NB4 (cell line): Measurements from ENCODE around the gene TMOD1.

Experiments
- DNase-seq: peaks from one replicate; pipeline ENCODE4 v3.0.0; 2010; ENCODE audit warnings: low read depth
- H3K4me3 ChIP-seq: one replicate; pipeline ENCODE4 v1.5.1; 2011; ENCODE audit warnings: mild to moderate bottlenecking, low read depth, low read length, moderate library complexity
- MYC ChIP-seq: IDR thresholded peaks from 2 replicates; pipeline ENCODE4 v1.6.1; 2011; ENCODE audit warnings: low read depth, low read length
- POLR2A ChIP-seq: IDR thresholded peaks from 2 replicates; pipeline ENCODE4 v1.6.1; 2011; ENCODE audit warnings: mild to moderate bottlenecking; ENCODE audit not compliant: insufficient read length; ENCODE audit errors: extremely low read depth
- TF ChIP-seq, protein P1 (sequence below): IDR thresholded peaks from 2 replicates; pipeline ENCODE4 v1.6.1; 2011; ENCODE audit warnings: low read depth, low read length
- TF ChIP-seq, protein P2 (sequence below): IDR thresholded peaks from one replicate; pipeline ENCODE4 v1.5.1; 2012; ENCODE audit warnings: low read depth, low read length

The TMOD1 gene

DNA sequence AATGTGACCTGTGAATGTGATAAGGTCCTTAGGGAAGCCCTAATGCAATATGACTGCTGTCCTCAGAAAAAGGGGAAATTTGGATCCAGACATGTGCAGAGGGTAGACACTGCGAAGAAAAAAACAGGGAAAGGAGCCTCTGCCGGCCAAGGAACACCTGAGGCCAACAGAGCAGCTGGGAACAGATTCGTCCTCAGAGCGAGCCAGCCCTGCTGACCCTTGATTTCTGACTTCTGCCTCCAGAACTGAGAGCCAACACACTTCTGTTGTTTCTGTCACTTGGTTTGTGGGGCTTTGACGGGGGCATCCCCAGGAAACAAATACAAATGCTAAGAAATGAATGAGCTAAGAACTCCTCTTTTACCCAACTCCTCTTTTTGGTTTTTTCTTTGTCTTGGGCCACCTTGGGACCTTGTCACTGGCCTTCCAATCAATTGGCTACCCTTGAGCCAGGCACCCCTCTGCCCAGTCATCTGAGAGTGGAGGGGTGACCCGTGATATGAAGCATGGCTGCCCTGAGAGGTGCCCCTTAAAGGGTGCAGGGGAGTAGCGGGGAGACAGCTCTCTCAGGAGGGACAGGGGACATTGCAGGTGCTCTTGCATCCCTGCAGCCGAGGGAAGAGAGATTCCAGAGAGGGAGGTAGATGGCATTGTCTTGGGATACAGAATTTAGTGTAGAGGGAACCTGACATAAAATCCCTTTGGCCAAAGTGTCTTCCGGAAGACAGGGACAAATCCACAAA, 16.9 kb downstream of the TMOD1 start:
- TF ChIP-seq, protein P1, sequence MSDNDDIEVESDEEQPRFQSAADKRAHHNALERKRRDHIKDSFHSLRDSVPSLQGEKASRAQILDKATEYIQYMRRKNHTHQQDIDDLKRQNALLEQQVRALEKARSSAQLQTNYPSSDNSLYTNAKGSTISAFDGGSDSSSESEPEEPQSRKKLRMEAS, result no peak
- no peak for TF ChIP-seq MYC
- TF ChIP-seq, protein P2, sequence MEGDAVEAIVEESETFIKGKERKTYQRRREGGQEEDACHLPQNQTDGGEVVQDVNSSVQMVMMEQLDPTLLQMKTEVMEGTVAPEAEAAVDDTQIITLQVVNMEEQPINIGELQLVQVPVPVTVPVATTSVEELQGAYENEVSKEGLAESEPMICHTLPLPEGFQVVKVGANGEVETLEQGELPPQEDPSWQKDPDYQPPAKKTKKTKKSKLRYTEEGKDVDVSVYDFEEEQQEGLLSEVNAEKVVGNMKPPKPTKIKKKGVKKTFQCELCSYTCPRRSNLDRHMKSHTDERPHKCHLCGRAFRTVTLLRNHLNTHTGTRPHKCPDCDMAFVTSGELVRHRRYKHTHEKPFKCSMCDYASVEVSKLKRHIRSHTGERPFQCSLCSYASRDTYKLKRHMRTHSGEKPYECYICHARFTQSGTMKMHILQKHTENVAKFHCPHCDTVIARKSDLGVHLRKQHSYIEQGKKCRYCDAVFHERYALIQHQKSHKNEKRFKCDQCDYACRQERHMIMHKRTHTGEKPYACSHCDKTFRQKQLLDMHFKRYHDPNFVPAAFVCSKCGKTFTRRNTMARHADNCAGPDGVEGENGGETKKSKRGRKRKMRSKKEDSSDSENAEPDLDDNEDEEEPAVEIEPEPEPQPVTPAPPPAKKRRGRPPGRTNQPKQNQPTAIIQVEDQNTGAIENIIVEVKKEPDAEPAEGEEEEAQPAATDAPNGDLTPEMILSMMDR, result no peak
- TF ChIP-seq POLR2A, result no peak
- DNase-seq, result no peak
- H3K4me3 ChIP-seq, result no peak overlapping the region

DNA sequence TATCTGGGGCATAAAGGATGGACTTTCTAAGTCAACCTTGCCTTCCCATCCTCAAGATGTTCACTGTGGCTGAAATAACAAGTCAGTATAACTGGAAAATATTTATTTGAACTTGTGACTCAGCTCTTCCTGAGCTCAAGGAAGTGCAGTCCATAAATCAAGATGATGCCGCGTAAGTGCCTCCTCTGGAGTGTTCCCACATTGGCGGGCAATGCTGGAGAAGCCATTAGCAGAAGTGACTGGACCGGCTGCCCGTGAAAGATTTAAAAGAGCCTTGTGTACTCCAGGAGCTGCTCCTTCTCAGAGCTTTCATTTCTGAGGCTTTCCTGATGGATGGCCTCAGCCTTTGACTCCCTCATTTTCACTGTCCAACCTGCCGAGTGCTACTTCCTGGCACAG, 17.4 kb downstream of the TMOD1 start:
- no peak for DNase-seq
- no peak overlapping the region for H3K4me3 ChIP-seq
- no peak for TF ChIP-seq POLR2A
- TF ChIP-seq, protein P2, result no peak
- TF ChIP-seq MYC, result no peak
- TF ChIP-seq, protein P1, result no peak

DNA sequence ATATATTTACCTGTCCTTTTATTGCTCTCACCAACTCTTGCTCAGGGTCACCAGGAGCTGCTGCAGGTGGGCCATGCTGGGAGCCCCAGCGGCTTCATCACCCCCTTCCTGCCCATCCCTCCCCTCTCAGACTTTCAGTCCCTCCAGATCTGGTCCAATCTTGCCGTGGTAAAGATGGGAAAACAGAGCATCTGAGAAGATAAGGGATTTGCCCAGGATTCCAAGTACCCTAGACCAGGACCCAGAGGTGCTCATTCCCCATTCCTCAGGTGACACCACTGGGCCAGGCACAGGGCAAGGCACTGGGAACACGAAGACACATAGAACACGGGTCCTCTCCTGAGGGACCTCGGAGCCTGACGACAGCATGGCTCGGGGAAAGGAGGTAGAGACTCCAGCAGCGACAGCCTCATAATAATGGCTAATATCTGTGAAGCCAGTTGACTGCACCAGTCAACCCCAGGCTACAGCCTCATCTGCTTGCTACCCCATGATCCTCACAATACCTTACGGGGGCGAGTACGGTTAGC, 18.0 kb downstream of the TMOD1 start:
- H3K4me3 ChIP-seq, result no peak overlapping the region
- no peak for DNase-seq
- TF ChIP-seq, protein P2, result no peak
- no peak for TF ChIP-seq MYC
- TF ChIP-seq, protein P1, result no peak
- TF ChIP-seq POLR2A, result no peak

DNA sequence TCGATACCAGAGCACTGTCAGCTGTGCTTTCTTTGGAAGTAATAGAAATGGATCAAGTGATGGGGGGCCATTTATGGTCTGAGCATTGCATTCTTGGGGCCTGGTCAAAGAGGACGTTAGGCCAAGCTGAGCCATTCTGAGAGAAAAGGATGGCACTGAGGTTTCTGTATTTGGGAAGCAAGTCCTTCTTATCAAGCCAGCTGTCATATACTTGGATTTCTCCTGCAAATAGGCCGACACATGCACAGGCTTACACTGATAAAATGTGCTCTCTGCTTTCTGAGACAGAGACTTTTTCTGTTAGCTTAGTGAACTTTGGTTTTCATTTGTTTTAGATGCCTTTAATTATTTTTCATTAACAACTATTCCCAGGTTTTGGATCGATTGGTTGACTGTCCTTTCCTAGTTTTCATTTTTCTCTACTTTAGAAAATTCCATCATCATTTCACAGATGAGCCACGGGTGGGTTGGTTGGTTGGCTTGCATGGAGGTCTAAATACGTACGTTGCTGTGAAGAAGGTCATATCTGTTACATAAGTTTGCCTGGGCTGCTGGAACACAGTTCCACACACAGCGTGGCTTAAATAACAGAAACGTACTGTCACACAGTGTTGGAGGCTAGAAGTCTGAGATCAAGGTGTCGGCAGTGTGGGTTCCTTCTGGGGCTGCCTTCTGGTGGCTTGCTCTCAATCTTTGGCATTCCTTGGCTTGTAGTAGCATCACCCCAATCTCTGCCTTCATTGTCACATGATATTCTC, 20.3 kb downstream of the TMOD1 start:
- H3K4me3 ChIP-seq, result no peak overlapping the region
- TF ChIP-seq POLR2A (no peak), MYC (no peak)
- TF ChIP-seq, protein P2, result no peak
- TF ChIP-seq, protein P1, result no peak
- DNase-seq, result no peak

DNA sequence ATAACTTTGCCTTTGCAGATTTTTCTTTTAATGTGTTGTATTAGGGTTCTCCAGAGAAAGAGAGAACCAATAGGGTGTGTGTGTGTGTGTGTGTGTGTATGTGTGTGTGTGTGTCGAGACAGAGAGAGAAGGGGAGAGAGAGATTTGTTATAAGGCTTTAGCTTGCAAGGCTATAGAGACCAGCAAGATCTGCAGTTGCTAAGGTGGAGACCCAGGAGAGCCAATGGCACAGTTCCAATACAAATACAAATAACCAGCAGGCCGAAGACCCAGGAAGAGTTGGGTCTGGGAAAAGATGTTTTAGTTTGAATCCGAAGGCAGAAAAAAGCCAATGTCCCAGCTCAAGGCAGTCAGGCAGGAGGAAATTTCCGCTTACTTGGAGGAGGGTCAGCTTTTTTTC, 23.0 kb downstream of the TMOD1 start:
- DNase-seq, result no peak
- no peak for TF ChIP-seq POLR2A
- no peak for TF ChIP-seq MYC
- TF ChIP-seq, protein P2, result no peak
- TF ChIP-seq, protein P1, result no peak

More for the DNA sequence above, 23.0 kb downstream of the TMOD1 start:
- H3K4me3 ChIP-seq, result no peak overlapping the region
